Prostate gland (tissue), 2 donors: Measurements from ENCODE around the gene RPS23.

Experiments used
- CTCF ChIP-seq, 4 experiments: fragments of 200-600 bp in 2 of 4; fragments of 450-650 bp in 2 of 4; sonication (generic) in 2 of 4; IDR thresholded peaks; 1 replicate in 3 of 4; 2 replicates in 1 of 4; pipeline ENCODE4 v1.5.1; 2016 to 2019; ENCODE audit warnings: antibody characterized with exemption in 4 of 4, mild to moderate bottlenecking in 2 of 4, moderate library complexity in 2 of 4
- POLR2A ChIP-seq: fragments of 450-650 bp; IDR thresholded peaks from one replicate; pipeline ENCODE4 v1.6.1; 2016; ENCODE audit warnings: antibody characterized with exemption, mild to moderate bottlenecking
- POLR2AphosphoS5 ChIP-seq: sonication (generic); formaldehyde crosslinking; IDR thresholded peaks from one replicate; pipeline ENCODE4 v1.6.1; 2017; ENCODE audit warnings: antibody characterized with exemption

- TF ChIP-seq CTCF (IDR thresholded peaks at IDR 0.05), result no peak
- TF ChIP-seq POLR2A, result no peak
- no peak for TF ChIP-seq POLR2AphosphoS5
Measured at GRCh38 chr5:82265047-82265446, 13.1 kb downstream of the RPS23 start.
